HG03066 (cell line): ENCODE measurements around the gene NSMF.
"Not testable (repeated sequence)": the region's sequence is repeated elsewhere in the genome, so short reads cannot be mapped to it uniquely, and the experiment has no call there.

ENCODE experiments used
- ATAC-seq: cut with Tn5 transposase; IDR thresholded peaks from one replicate; pipeline ENCODE4 v1.9.1; 2021; ENCODE audit warnings: low read depth; ENCODE audit not compliant: unreplicated experiment

Gene NSMF

GRCh38 chr9:137417161-137418021, 41.7 kb downstream of the NSMF start:
- ATAC-seq: no peak

- no peak for ATAC-seq
Observed at GRCh38 chr9:137416563-137417151, 42.5 kb downstream of the NSMF start.

- ATAC-seq: no peak
Observed at GRCh38 chr9:137416006-137416562, 43.0 kb downstream of the NSMF start.

GRCh38 chr9:137415451-137415850, 43.7 kb downstream of the NSMF start:
- no peak for ATAC-seq

- ATAC-seq: no peak
Observed at GRCh38 chr9:137412431-137412830, 46.7 kb downstream of the NSMF start.

GRCh38 chr9:137411645-137412380, 47.3 kb downstream of the NSMF start:
- no peak for ATAC-seq

GRCh38 chr9:137411260-137411644, 47.9 kb downstream of the NSMF start:
- no peak for ATAC-seq

- ATAC-seq: no peak
Observed at GRCh38 chr9:137410891-137411249, 48.3 kb downstream of the NSMF start.

GRCh38 chr9:137410236-137410890, 48.8 kb downstream of the NSMF start:
- ATAC-seq: not testable (repeated sequence)

- no peak for ATAC-seq
Observed at GRCh38 chr9:137409515-137409914, 49.6 kb downstream of the NSMF start.

- ATAC-seq: no peak
Observed at GRCh38 chr9:137408651-137409405, 50.3 kb downstream of the NSMF start.

- ATAC-seq: no peak
Observed at GRCh38 chr9:137407590-137408300, 51.4 kb downstream of the NSMF start.

GRCh38 chr9:137406876-137407589, 52.1 kb downstream of the NSMF start:
- peak; percentile 42 for ATAC-seq

GRCh38 chr9:137406085-137406760, 52.9 kb downstream of the NSMF start:
- no peak for ATAC-seq

GRCh38 chr9:137405677-137406081, 53.5 kb downstream of the NSMF start:
- ATAC-seq: no peak

- no peak for ATAC-seq
Observed at GRCh38 chr9:137404961-137405567, 54.1 kb downstream of the NSMF start.

GRCh38 chr9:137403269-137403668, 55.9 kb downstream of the NSMF start:
- no peak for ATAC-seq

- no peak for ATAC-seq
Observed at GRCh38 chr9:137402746-137403145, 56.4 kb downstream of the NSMF start.
